Esophagus muscularis mucosa (tissue), 4 donors: Measurements from ENCODE around the gene KLHL29. TPM values are rescaled to one million over a fixed set of nuclear protein-coding genes. Genes with fewer than 3 reads are reported as not detected.

Experiments used
- DNase-seq: peaks from one replicate; pipeline ENCODE4 v3.0.0-alpha.2; 2017; ENCODE audit errors: extremely low spot score
- H3K27ac ChIP-seq, 4 donors: fragments of 200-600 bp; sonication (generic); replicated peaks in 1 of 4; 1 replicate in 3 of 4; 2 replicates in 1 of 4; pipeline ENCODE4 v1.5.1; 2016 to 2019; ENCODE audit warnings: mild to moderate bottlenecking in 1 of 4
- H3K27me3 ChIP-seq, 4 donors: fragments of 200-600 bp; sonication (generic); one replicate each; pipeline versions ENCODE4 v1.5.1 to v1.6.0; 2016 to 2019
- H3K36me3 ChIP-seq, 4 donors: fragments of 200-600 bp; sonication (generic); one replicate each; pipeline ENCODE4 v1.5.1; 2016 to 2019
- H3K4me1 ChIP-seq, 4 donors: fragments of 200-600 bp; sonication (generic); one replicate each; pipeline ENCODE4 v1.5.1; 2016 to 2019
- H3K4me3 ChIP-seq, 4 donors: fragments of 200-600 bp; sonication (generic); 1 replicate in 2 of 4; 2 replicates in 2 of 4; pipeline ENCODE4 v1.5.1; 2016 to 2019; ENCODE audit warnings: mild to moderate bottlenecking in 4 of 4, moderate library complexity in 1 of 4
- H3K9me3 ChIP-seq, 4 donors: fragments of 200-600 bp; sonication (generic); 1 replicate in 3 of 4; 2 replicates in 1 of 4; pipeline ENCODE4 v1.5.1; 2016 to 2019
- CTCF ChIP-seq, 3 experiments: fragments of 200-600 bp in 2 of 3; fragments of 450-650 bp in 1 of 3; sonication (generic) in 2 of 3; IDR thresholded peaks; one replicate each; pipeline ENCODE4 v1.5.1; 2017 to 2019; ENCODE audit warnings: antibody characterized with exemption in 3 of 3, mild to moderate bottlenecking in 2 of 3, moderate library complexity in 1 of 3
- EP300 ChIP-seq: sonication (generic); formaldehyde crosslinking; IDR thresholded peaks from one replicate; pipeline ENCODE4 v1.6.1; 2017; ENCODE audit warnings: antibody characterized with exemption
- POLR2A ChIP-seq: fragments of 450-650 bp; IDR thresholded peaks from one replicate; pipeline ENCODE4 v1.6.1; 2017; ENCODE audit warnings: antibody characterized with exemption, moderate library complexity, mild to moderate bottlenecking, low read depth
- POLR2AphosphoS5 ChIP-seq, 2 donors: sonication (generic); formaldehyde crosslinking; IDR thresholded peaks; one replicate each; pipeline ENCODE4 v1.6.1; 2017; ENCODE audit warnings: antibody characterized with exemption in 2 of 2
- WGBS: methylation state at CpG from one replicate; pipeline ENCODE4 v1.1.5; 2018; 5-methylcytosine and 5-hydroxymethylcytosine counted together
- intact Hi-C: fragments of 100-400 bp; cut with DNase I; formaldehyde crosslinking; loops from one replicate; pipeline ENCODE4 v1.15.1; 2023
- total RNA-seq, 4 donors: library from RNA; depleted of rRNA; stranded (reverse); fragments of >200 nt; gene quantifications; one replicate each; pipeline versions ENCODE4 v1.1.0 to v1.2.1, GENCODE V29; 2016

Gene KLHL29
- total RNA-seq, 4 donors from 2014 or later: 22.0 to 26.1 (median 23.4) TPM

GRCh38 chr2:23487735-23488492, 102.9 kb downstream of the KLHL29 start:
- no peak overlapping the region for H3K27ac ChIP-seq
- peaks cover 0 to 4% (median 0%) of the 10 kb centered on the region in 4 donors for H3K36me3 ChIP-seq
- no peak for DNase-seq
- no peak for TF ChIP-seq POLR2A
- TF ChIP-seq CTCF (IDR thresholded peaks at IDR 0.05): no peak
- no peak for TF ChIP-seq POLR2AphosphoS5 (IDR thresholded peaks at IDR 0.05)
- no peak for TF ChIP-seq EP300
- H3K27me3 ChIP-seq: no peaks in the 10 kb centered on the region
- H3K4me3 ChIP-seq: no peak overlapping the region
- intact Hi-C loops: loop anchor here (10.0 kb wide), 1 partner anchor 63 kb away; no protein-coding TSS in a partner anchor
- H3K4me1 ChIP-seq: peaks cover 0 to 30% (median 17%) of the 10 kb centered on the region in 4 donors
- H3K9me3 ChIP-seq: no peaks in the 10 kb centered on the region
- WGBS: 95% methylated on average over 4 of the region's 14 CpGs

GRCh38 chr2:23488584-23488983, 103.6 kb downstream of the KLHL29 start:
- no peaks in the 10 kb centered on the region for H3K27me3 ChIP-seq
- no peak for DNase-seq
- TF ChIP-seq CTCF (IDR thresholded peaks at IDR 0.05) (no peak), POLR2A (no peak), POLR2AphosphoS5 (IDR thresholded peaks at IDR 0.05) (no peak), EP300 (no peak)
- peaks cover 0 to 32% (median 17%) of the 10 kb centered on the region in 4 donors for H3K4me1 ChIP-seq
- H3K9me3 ChIP-seq: no peaks in the 10 kb centered on the region
- no peak overlapping the region for H3K4me3 ChIP-seq
- no peak overlapping the region for H3K27ac ChIP-seq
- intact Hi-C loops: loop anchor here (10.0 kb wide), 1 partner anchor 64 kb away; no protein-coding TSS in a partner anchor
- 98% methylated on average over 4 of the region's 4 CpGs for WGBS
- peaks cover 0 to 4% (median 0%) of the 10 kb centered on the region in 4 donors for H3K36me3 ChIP-seq

GRCh38 chr2:23489471-23490322, 104.7 kb downstream of the KLHL29 start:
- Histone ChIP-seq H3K27ac (no peak overlapping the region), H3K27me3 (no peaks in the 10 kb centered on the region), H3K36me3 (no peaks in the 10 kb centered on the region), H3K4me1 (peaks cover 0 to 30% (median 18%) of the 10 kb centered on the region in 4 donors), H3K4me3 (no peak overlapping the region), H3K9me3 (no peaks in the 10 kb centered on the region)
- DNase-seq: no peak
- TF ChIP-seq POLR2AphosphoS5 (IDR thresholded peaks at IDR 0.05) (no peak), EP300 (no peak), CTCF (IDR thresholded peaks at IDR 0.05) (no peak), POLR2A (no peak)
- intact Hi-C loops: loop anchor here (10.0 kb wide), 1 partner anchor 65 kb away; no protein-coding TSS in a partner anchor
- 89% methylated on average over 19 of the region's 19 CpGs for WGBS

GRCh38 chr2:23491591-23492336, 106.8 kb downstream of the KLHL29 start:
- WGBS: 96% methylated on average over 12 of the region's 12 CpGs
- H3K27me3 ChIP-seq: no peaks in the 10 kb centered on the region
- H3K4me3 ChIP-seq: no peak overlapping the region
- TF ChIP-seq EP300 (no peak), POLR2A (no peak), CTCF (IDR thresholded peaks at IDR 0.05) (no peak), POLR2AphosphoS5 (IDR thresholded peaks at IDR 0.05) (no peak)
- H3K27ac ChIP-seq: no peak overlapping the region
- H3K36me3 ChIP-seq: no peaks in the 10 kb centered on the region
- intact Hi-C loops: no loop called here
- DNase-seq: no peak
- H3K9me3 ChIP-seq: no peaks in the 10 kb centered on the region
- peaks cover 3 to 29% (median 19%) of the 10 kb centered on the region in 4 donors for H3K4me1 ChIP-seq
